ENCODE measurements around the gene PLK3. TPM values are rescaled to one million over a fixed set of nuclear protein-coding genes. Genes with fewer than 3 reads are reported as not detected.

Gene PLK3
- total and polyA plus RNA-seq, 2 experiments from 2014 or later = 28.5 to 29.8 TPM

GRCh38 chr1:44848456-44849181 is 48.4 kb downstream of the PLK3 start:
- Histone ChIP-seq H3K9me2 (ENCODE audit: insufficient read depth) (no peaks in the 10 kb centered on the region), H3K27ac (no peak overlapping the region), H3K4me2 (ENCODE audit: unreplicated experiment) (no peak overlapping the region), H3K4me3 (no peak overlapping the region), H3K79me2 (ENCODE audit: insufficient read depth) (no peaks in the 10 kb centered on the region), H3K36me3 (ENCODE audit: low read depth) (no peaks in the 10 kb centered on the region), H3K9me3 (ENCODE audit: low read depth) (no peaks in the 10 kb centered on the region), H3K4me1 (ENCODE audit: insufficient read depth) (no peaks in the 10 kb centered on the region), H4K20me1 (ENCODE audit: insufficient read depth) (no peaks in the 10 kb centered on the region), H2AFZ (no peak overlapping the region), H3K9ac (no peak overlapping the region), H3K27me3 (replicated peaks; ENCODE audit: insufficient read depth) (no peaks in the 10 kb centered on the region), H3F3A (ENCODE audit: insufficient read depth) (no peaks in the 10 kb centered on the region; the same call in 1 of the 2 replicates)
- 54 to 63% methylated on average over 7 of the region's 7 CpGs for WGBS, 2 experiments (ENCODE audit: low coverage in 1 of 2, low lambda C conversion rate in 2 of 2, missing lambda C conversion rate in 2 of 2)
- TF ChIP-seq EZH2phosphoT487 (IDR thresholded peaks at IDR 0.05; ENCODE audit: insufficient read depth, low read depth) = no peak
- TF ChIP-seq EZH2 (IDR thresholded peaks at IDR 0.05; ENCODE audit: insufficient read depth, poor library complexity, severe bottlenecking) = no peak
- no peak for DNase-seq
- in situ Hi-C loops (cut with MboI) = loop anchor here (25.0 kb wide), 1 partner anchor 464 kb away; no protein-coding TSS in a partner anchor

DNA sequence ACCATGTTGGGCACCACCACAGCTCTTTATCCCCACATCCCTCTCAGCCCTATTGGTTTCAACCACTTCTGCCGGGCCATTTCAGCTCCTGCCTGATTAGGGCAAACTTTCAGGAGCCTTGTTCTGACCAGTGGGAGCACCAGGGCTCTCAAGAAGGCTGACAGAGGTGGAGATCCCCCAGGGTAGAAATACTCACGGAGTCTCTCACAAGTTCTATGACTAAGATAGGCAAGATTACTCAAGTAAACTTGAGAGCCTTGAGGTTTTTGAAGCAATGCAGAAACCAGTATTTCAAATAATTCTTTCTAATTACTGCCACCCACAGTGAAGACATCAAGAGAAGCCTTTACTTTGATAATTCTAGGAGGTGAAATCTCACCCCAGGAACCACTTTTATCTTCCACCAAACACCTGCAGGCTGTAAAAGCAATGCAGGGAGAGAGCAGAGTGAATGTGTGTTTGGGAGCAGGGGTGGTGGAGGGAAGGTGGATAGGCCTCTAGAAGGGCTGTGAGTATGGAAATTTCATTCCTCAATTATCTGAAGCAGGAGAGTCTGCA is 49.5 kb downstream of the PLK3 start:
- TF ChIP-seq EZH2 (IDR thresholded peaks at IDR 0.05; ENCODE audit: insufficient read depth, poor library complexity, severe bottlenecking) (no peak), EZH2phosphoT487 (IDR thresholded peaks at IDR 0.05; ENCODE audit: insufficient read depth, low read depth) (no peak)
- 72 to 78% methylated on average over 2 of the region's 2 CpGs for WGBS, 2 experiments (ENCODE audit: low coverage in 1 of 2, low lambda C conversion rate in 2 of 2, missing lambda C conversion rate in 2 of 2)
- DNase-seq = no peak

GRCh38 chr1:44851308-44851707 is 51.1 kb downstream of the PLK3 start:
- H3K27me3 ChIP-seq (replicated peaks; ENCODE audit: insufficient read depth) = no peaks in the 10 kb centered on the region
- H3K4me2 ChIP-seq (ENCODE audit: unreplicated experiment) = no peak overlapping the region
- H2AFZ ChIP-seq = no peak overlapping the region
- H3F3A ChIP-seq (ENCODE audit: insufficient read depth) = no peaks in the 10 kb centered on the region
- H4K20me1 ChIP-seq (ENCODE audit: insufficient read depth) = no peaks in the 10 kb centered on the region
- H3K9me3 ChIP-seq (ENCODE audit: low read depth) = no peaks in the 10 kb centered on the region
- no peak overlapping the region for H3K4me3 ChIP-seq
- no peak overlapping the region for H3K9ac ChIP-seq
- H3K79me2 ChIP-seq (ENCODE audit: insufficient read depth) = no peaks in the 10 kb centered on the region
- H3K9me2 ChIP-seq (ENCODE audit: insufficient read depth) = no peaks in the 10 kb centered on the region
- H3K4me1 ChIP-seq (ENCODE audit: insufficient read depth) = no peaks in the 10 kb centered on the region
- no peak for DNase-seq
- H3K36me3 ChIP-seq (ENCODE audit: low read depth) = no peaks in the 10 kb centered on the region; the same call in 1 of the 2 replicates
- no peak for TF ChIP-seq EZH2phosphoT487 (IDR thresholded peaks at IDR 0.05; ENCODE audit: insufficient read depth, low read depth)
- TF ChIP-seq EZH2 (IDR thresholded peaks at IDR 0.05; ENCODE audit: insufficient read depth, poor library complexity, severe bottlenecking) = no peak
- H3K27ac ChIP-seq = no peak overlapping the region
- 64 to 73% methylated on average over 1 of the region's 1 CpG for WGBS, 2 experiments (ENCODE audit: low coverage in 1 of 2, low lambda C conversion rate in 2 of 2, missing lambda C conversion rate in 2 of 2)
- in situ Hi-C loops (cut with MboI) = no loop called here

More for the DNA sequence above, 49.5 kb downstream of the PLK3 start:
- H3K27ac ChIP-seq = no peak overlapping the region
- H3K27me3 ChIP-seq (replicated peaks; ENCODE audit: insufficient read depth) = no peaks in the 10 kb centered on the region
- no peaks in the 10 kb centered on the region; the same call in 1 of the 2 replicates for H3F3A ChIP-seq (ENCODE audit: insufficient read depth)
- H2AFZ ChIP-seq = no peak overlapping the region
- H3K4me3 ChIP-seq = no peak overlapping the region
- H3K9ac ChIP-seq = no peak overlapping the region
- H3K9me3 ChIP-seq (ENCODE audit: low read depth) = no peaks in the 10 kb centered on the region
- no peak overlapping the region for H3K4me2 ChIP-seq (ENCODE audit: unreplicated experiment)
- in situ Hi-C loops (cut with MboI) = loop anchor here (25.0 kb wide), 1 partner anchor 463 kb away; no protein-coding TSS in a partner anchor
- no peaks in the 10 kb centered on the region for H3K9me2 ChIP-seq (ENCODE audit: insufficient read depth)
- no peaks in the 10 kb centered on the region for H4K20me1 ChIP-seq (ENCODE audit: insufficient read depth)
- no peaks in the 10 kb centered on the region; the same call in 1 of the 2 replicates for H3K36me3 ChIP-seq (ENCODE audit: low read depth)
- no peaks in the 10 kb centered on the region for H3K4me1 ChIP-seq (ENCODE audit: insufficient read depth)
- H3K79me2 ChIP-seq (ENCODE audit: insufficient read depth) = no peaks in the 10 kb centered on the region

DNA sequence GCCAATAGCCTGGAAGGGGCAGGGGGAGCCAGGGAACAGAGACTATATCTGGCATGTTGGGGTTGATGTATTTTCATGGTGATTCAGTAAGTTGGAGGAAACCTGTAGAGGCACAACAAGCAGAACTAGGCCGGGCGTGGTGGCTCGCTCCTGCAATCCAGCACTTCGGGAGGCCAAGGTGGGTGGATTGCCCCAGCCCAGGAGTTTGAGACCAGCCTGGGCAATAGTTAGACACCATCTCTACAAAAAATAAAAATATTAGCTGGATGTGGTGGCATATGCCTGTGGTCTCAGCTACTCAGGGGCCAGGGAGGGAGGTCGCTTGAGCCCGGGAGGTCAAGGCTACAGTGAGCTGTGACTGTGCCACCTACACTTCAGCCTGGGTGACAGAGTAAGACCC is 53.0 kb downstream of the PLK3 start:
- Histone ChIP-seq H3K79me2 (ENCODE audit: insufficient read depth) (no peaks in the 10 kb centered on the region), H3K27me3 (replicated peaks; ENCODE audit: insufficient read depth) (no peaks in the 10 kb centered on the region), H3K4me1 (ENCODE audit: insufficient read depth) (no peaks in the 10 kb centered on the region), H3K4me3 (no peak overlapping the region), H3K36me3 (ENCODE audit: low read depth) (no peaks in the 10 kb centered on the region; the same call in 1 of the 2 replicates), H3F3A (ENCODE audit: insufficient read depth) (no peaks in the 10 kb centered on the region), H3K9me2 (ENCODE audit: insufficient read depth) (no peaks in the 10 kb centered on the region), H4K20me1 (ENCODE audit: insufficient read depth) (no peaks in the 10 kb centered on the region), H3K9ac (no peak overlapping the region), H3K4me2 (ENCODE audit: unreplicated experiment) (no peak overlapping the region), H3K27ac (no peak overlapping the region), H2AFZ (no peak overlapping the region), H3K9me3 (ENCODE audit: low read depth) (no peaks in the 10 kb centered on the region)
- no peak for TF ChIP-seq EZH2 (IDR thresholded peaks at IDR 0.05; ENCODE audit: insufficient read depth, poor library complexity, severe bottlenecking)
- DNase-seq = no peak
- WGBS, 2 experiments (ENCODE audit: low coverage in 1 of 2, low lambda C conversion rate in 2 of 2, missing lambda C conversion rate in 2 of 2) = 83 to 95% methylated on average over 6 of the region's 6 CpGs
- in situ Hi-C loops (cut with MboI) = no loop called here
